GM23248 (cell line): ENCODE data around the gene ZNF444. TPM values are rescaled to one million over a fixed set of nuclear protein-coding genes. Genes with fewer than 3 reads are reported as not detected.

Experiments
- DNase-seq: peaks from one replicate; pipeline ENCODE4 v3.0.0-alpha.2; 2015
- H2AFZ ChIP-seq: fragments of 200-600 bp; sonication (generic); 2 replicates; pipeline ENCODE4 v1.6.1; 2016; ENCODE audit warnings: antibody characterized with exemption
- H3F3A ChIP-seq: fragments of 200-600 bp; sonication (generic); 2 replicates; pipeline ENCODE4 v1.6.1; 2016; ENCODE audit warnings: mild to moderate bottlenecking, antibody characterized with exemption, mixed run types; ENCODE audit not compliant: insufficient read depth
- H3K27ac ChIP-seq: fragments of 200-600 bp; sonication (generic); 2 replicates; pipeline ENCODE4 v1.5.1; 2016; ENCODE audit warnings: mild to moderate bottlenecking
- H3K27me3 ChIP-seq: fragments of 200-600 bp; sonication (generic); replicated peaks from 2 replicates; pipeline ENCODE4 v1.6.1; 2016; ENCODE audit warnings: mild to moderate bottlenecking; ENCODE audit not compliant: insufficient read depth
- H3K36me3 ChIP-seq: fragments of 200-600 bp; sonication (generic); 2 replicates; pipeline ENCODE4 v1.6.1; 2016; ENCODE audit warnings: low read depth, mild to moderate bottlenecking
- H3K4me1 ChIP-seq: fragments of 200-600 bp; sonication (generic); 2 replicates; pipeline ENCODE4 v1.6.1; 2016; ENCODE audit warnings: mild to moderate bottlenecking; ENCODE audit not compliant: insufficient read depth
- H3K4me2 ChIP-seq: fragments of 200-600 bp; sonication (generic); one replicate; pipeline ENCODE4 v1.6.1; 2016; ENCODE audit warnings: mild to moderate bottlenecking; ENCODE audit not compliant: unreplicated experiment
- H3K4me3 ChIP-seq: fragments of 200-600 bp; sonication (generic); 2 replicates; pipeline ENCODE4 v1.5.1; 2016; ENCODE audit warnings: mild to moderate bottlenecking
- H3K79me2 ChIP-seq: fragments of 200-600 bp; sonication (generic); 2 replicates; pipeline ENCODE4 v1.6.1; 2016; ENCODE audit warnings: mild to moderate bottlenecking; ENCODE audit not compliant: insufficient read depth
- H3K9ac ChIP-seq: fragments of 200-600 bp; sonication (generic); 2 replicates; pipeline ENCODE4 v1.6.1; 2016; ENCODE audit warnings: mild to moderate bottlenecking
- H3K9me2 ChIP-seq: fragments of 200-600 bp; sonication (generic); 2 replicates; pipeline ENCODE4 v1.6.1; 2016; ENCODE audit warnings: mixed run types, mild to moderate bottlenecking, moderate library complexity; ENCODE audit not compliant: insufficient read depth
- H3K9me3 ChIP-seq: fragments of 200-600 bp; sonication (generic); one replicate; pipeline ENCODE4 v1.6.1; 2017; ENCODE audit warnings: low read depth
- H4K20me1 ChIP-seq: fragments of 200-600 bp; sonication (generic); 2 replicates; pipeline ENCODE4 v1.6.0; 2016; ENCODE audit not compliant: insufficient read depth
- EZH2 ChIP-seq: fragments of 200-600 bp; sonication (generic); IDR thresholded peaks from 2 replicates; pipeline ENCODE4 v1.6.1; 2018; ENCODE audit warnings: antibody characterized with exemption, mild to moderate bottlenecking; ENCODE audit not compliant: insufficient read depth, poor library complexity, severe bottlenecking
- EZH2phosphoT487 ChIP-seq: fragments of 200-600 bp; sonication (generic); IDR thresholded peaks from 2 replicates; pipeline ENCODE4 v1.6.1; 2018; ENCODE audit warnings: antibody characterized with exemption, moderate library complexity, mild to moderate bottlenecking, low read depth; ENCODE audit not compliant: insufficient read depth
- WGBS, 2 experiments: methylation state at CpG; one replicate each; pipeline ENCODE4 v1.1.6; 2015 to 2017; ENCODE audit warnings: low lambda C conversion rate in 2 of 2, low coverage in 1 of 2; ENCODE audit errors: missing lambda C conversion rate in 2 of 2; 5-methylcytosine and 5-hydroxymethylcytosine counted together
- in situ Hi-C: fragments of 300-500 bp; cut with MboI; formaldehyde crosslinking; loops from 2 replicates; pipeline ENCODE4 v1.15.0; 2020
- polyA plus RNA-seq: library from polyadenylated mRNA; unstranded; fragments of >200 nt; fragmentation: Nextera tagmentation; extraction: Ambion mirVana; gene quantifications from 2 replicates; pipeline ENCODE4 v1.2.1, GENCODE V29; 2016
- total RNA-seq: library from RNA; depleted of rRNA; stranded (reverse); fragments of >200 nt; shearing (Covaris generic); gene quantifications from 2 replicates; pipeline ENCODE4 v1.2.3, GENCODE V29; 2014

ZNF444 gene
- total and polyA plus RNA-seq, 2 experiments from 2014 or later, result 7.7 to 21.8 TPM

DNA sequence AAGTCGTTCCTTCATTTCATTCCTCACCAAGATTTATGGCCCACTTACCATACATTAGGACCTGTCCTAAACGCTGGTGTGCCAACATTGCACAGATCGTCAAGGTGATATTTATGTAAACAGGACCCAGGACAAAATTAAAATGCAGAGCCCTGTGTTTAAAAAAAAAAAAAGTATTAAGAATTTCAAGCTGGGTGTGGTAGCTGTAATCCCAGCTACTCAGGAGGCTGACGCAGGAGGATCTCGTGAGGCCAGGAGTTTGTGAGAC is 6.5 kb upstream of the ZNF444 start:
- Histone ChIP-seq H3K9me3 (no peaks in the 10 kb centered on the region), H3K27me3 (no peaks in the 10 kb centered on the region), H3F3A (no peaks in the 10 kb centered on the region), H4K20me1 (no peaks in the 10 kb centered on the region), H3K9ac (no peak overlapping the region), H3K4me1 (peaks cover 8% of the 10 kb centered on the region; the same call in 1 of the 2 replicates), H3K4me3 (no peak overlapping the region), H3K79me2 (no peaks in the 10 kb centered on the region), H3K4me2 (no peak overlapping the region), H3K27ac (0 out of 2 replicates have a peak overlapping the region, but pooled peaks have one; percentile 9), H2AFZ (no peak overlapping the region), H3K9me2 (no peaks in the 10 kb centered on the region), H3K36me3 (no peaks in the 10 kb centered on the region)
- no peak for DNase-seq
- in situ Hi-C loops, result no loop called here
- no peak for TF ChIP-seq EZH2
- no peak for TF ChIP-seq EZH2phosphoT487
- 70 to 80% methylated on average over 5 of the region's 5 CpGs for WGBS, 2 experiments

- Histone ChIP-seq H3K9me3 (no peaks in the 10 kb centered on the region), H3K9ac (no peak overlapping the region), H3K27ac (no peak overlapping the region), H3K4me1 (peaks cover 8% of the 10 kb centered on the region), H3K36me3 (no peaks in the 10 kb centered on the region), H3K4me3 (no peak overlapping the region), H2AFZ (no peak overlapping the region), H3F3A (no peaks in the 10 kb centered on the region), H3K27me3 (no peaks in the 10 kb centered on the region), H3K79me2 (no peaks in the 10 kb centered on the region), H3K4me2 (no peak overlapping the region), H4K20me1 (no peaks in the 10 kb centered on the region), H3K9me2 (no peaks in the 10 kb centered on the region)
- no peak for DNase-seq
- no peak for TF ChIP-seq EZH2phosphoT487
- TF ChIP-seq EZH2, result no peak
- WGBS, 2 experiments, result 45 to 53% methylated on average over 10 of the region's 10 CpGs
- in situ Hi-C loops, result no loop called here
Observed at GRCh38 chr19:56136362-56136761, 4.7 kb upstream of the ZNF444 start.

DNA sequence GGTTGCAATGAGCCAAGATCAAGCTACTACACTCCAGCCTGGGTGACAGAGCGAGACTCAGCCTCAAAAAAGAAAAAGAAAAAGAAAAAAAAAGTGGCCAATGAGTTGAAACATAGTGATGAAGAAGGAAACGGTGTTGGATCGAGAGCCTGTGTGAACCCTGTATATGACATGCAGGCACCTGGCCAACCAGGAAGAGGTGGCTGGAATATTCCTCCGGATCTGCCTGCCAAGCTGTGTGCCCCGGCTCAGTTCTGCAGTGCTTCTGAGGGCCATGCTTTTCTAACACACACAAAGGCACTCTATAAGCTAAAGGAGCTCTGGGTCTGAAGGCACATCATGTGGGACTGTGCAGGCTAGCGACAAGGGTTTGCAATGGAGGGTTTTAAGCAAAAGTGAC is 3.7 kb upstream of the ZNF444 start:
- in situ Hi-C loops, result no loop called here
- H2AFZ ChIP-seq, result no peak overlapping the region
- WGBS, 2 experiments, result 47 to 51% methylated on average over 6 of the region's 6 CpGs
- no peak for DNase-seq
- H3K27ac ChIP-seq, result no peak overlapping the region
- H3K4me3 ChIP-seq, result no peak overlapping the region
- H3K9me3 ChIP-seq, result no peaks in the 10 kb centered on the region
- peaks cover 8% of the 10 kb centered on the region for H3K79me2 ChIP-seq
- no peak overlapping the region for H3K9ac ChIP-seq
- no peak overlapping the region for H3K4me2 ChIP-seq
- H3F3A ChIP-seq, result no peaks in the 10 kb centered on the region
- H3K9me2 ChIP-seq, result no peaks in the 10 kb centered on the region
- no peaks in the 10 kb centered on the region for H4K20me1 ChIP-seq
- TF ChIP-seq EZH2phosphoT487 (no peak), EZH2 (no peak)
- no peaks in the 10 kb centered on the region for H3K36me3 ChIP-seq
- H3K27me3 ChIP-seq, result no peaks in the 10 kb centered on the region
- H3K4me1 ChIP-seq, result peaks cover 8% of the 10 kb centered on the region

GRCh38 chr19:56138069-56138468 is 3.0 kb upstream of the ZNF444 start:
- no peak overlapping the region for H3K9ac ChIP-seq
- H3K9me3 ChIP-seq, result no peaks in the 10 kb centered on the region
- H3K4me1 ChIP-seq, result peaks cover 8% of the 10 kb centered on the region
- 69 to 77% methylated on average over 3 of the region's 3 CpGs for WGBS, 2 experiments
- no peaks in the 10 kb centered on the region for H3K9me2 ChIP-seq
- in situ Hi-C loops, result no loop called here
- no peaks in the 10 kb centered on the region for H3F3A ChIP-seq
- peaks cover 15% of the 10 kb centered on the region for H3K79me2 ChIP-seq
- H4K20me1 ChIP-seq, result no peaks in the 10 kb centered on the region
- H3K36me3 ChIP-seq, result no peaks in the 10 kb centered on the region
- H3K27ac ChIP-seq, result no peak overlapping the region
- TF ChIP-seq EZH2 (no peak), EZH2phosphoT487 (no peak)
- H3K27me3 ChIP-seq, result no peaks in the 10 kb centered on the region
- no peak for DNase-seq
- H3K4me3 ChIP-seq, result no peak overlapping the region
- no peak overlapping the region for H3K4me2 ChIP-seq
- H2AFZ ChIP-seq, result no peak overlapping the region

DNA sequence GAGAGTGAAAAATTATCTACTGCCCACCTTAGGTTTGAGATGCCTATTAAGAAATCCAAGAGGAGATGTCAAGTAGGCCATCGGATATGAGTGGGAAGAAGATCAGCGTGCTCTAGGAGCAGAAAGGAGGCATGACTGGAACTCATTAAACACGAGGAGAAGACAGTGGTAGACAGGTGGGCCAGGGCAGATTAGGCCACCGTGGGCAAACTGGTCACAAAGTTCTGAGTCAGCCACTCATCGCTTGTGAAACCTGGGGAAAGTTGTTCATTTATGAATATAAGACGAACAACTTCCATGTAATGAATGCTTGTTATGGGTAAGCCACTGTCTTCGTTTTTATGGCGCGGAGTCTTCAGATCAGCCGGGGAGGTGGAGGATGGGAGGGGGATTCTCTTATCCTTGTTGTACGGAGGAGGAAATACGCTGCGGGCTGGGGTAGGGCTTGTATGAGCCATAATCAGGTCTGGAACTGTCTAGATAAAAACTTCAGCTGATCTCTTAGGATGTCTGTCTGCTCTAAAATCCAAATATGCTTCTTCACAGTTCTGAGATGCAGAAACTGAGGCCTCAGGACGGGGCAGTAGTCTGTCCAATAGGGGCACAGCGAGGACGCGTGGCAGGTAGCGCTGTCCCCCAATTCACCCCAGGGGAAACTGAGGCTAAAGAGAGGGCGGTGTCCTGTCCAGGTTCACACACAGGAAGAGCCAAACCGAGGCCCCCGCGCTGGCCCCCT is 1.1 kb upstream of the ZNF444 start:
- H3K27ac ChIP-seq, result peak overlapping the region; percentile 83
- peak overlapping the region; percentile 87 for H3K9ac ChIP-seq
- whole genome bisulfite sequencing, 2 experiments, result 26 to 32% methylated on average over 20 to 22 of the region's 22 CpGs
- no peaks in the 10 kb centered on the region; the same call in 1 of the 2 replicates for H3K4me1 ChIP-seq
- no peaks in the 10 kb centered on the region for H4K20me1 ChIP-seq
- in situ Hi-C loops, result no loop called here
- H3K27me3 ChIP-seq, result no peaks in the 10 kb centered on the region
- no peaks in the 10 kb centered on the region for H3K9me3 ChIP-seq
- no peaks in the 10 kb centered on the region for H3F3A ChIP-seq
- H3K4me2 ChIP-seq, result peak overlapping the region; percentile 95
- DNase-seq, result peak; percentile 45
- H3K36me3 ChIP-seq, result no peaks in the 10 kb centered on the region
- H3K9me2 ChIP-seq, result no peaks in the 10 kb centered on the region
- peak overlapping the region; percentile 96 for H2AFZ ChIP-seq
- H3K4me3 ChIP-seq, result peak overlapping the region; percentile 81
- H3K79me2 ChIP-seq, result peaks cover 34% of the 10 kb centered on the region
- TF ChIP-seq EZH2 (no peak), EZH2phosphoT487 (no peak)
